WTC11 (cell line): ENCODE data around the gene FANCC. TPM values are rescaled to one million over a fixed set of nuclear protein-coding genes. Genes with fewer than 3 reads are reported as not detected.

Experiments
- ATAC-seq: fragments of 200-7000 bp; cut with Tn5 transposase; 2 replicates; pipeline ENCODE4 v1.10.0; 2021; ENCODE audit warnings: mild to moderate bottlenecking, moderate library complexity
- CTCF ChIA-PET: fragments of 300-600 bp; sonication (Branson Sonifier 250); formaldehyde crosslinking; loops from one replicate; lab custom pipeline; 2021; ENCODE audit warnings: antibody characterized with exemption; lab: Charles Lee
- POLR2A ChIA-PET: fragments of 350-600 bp; sonication (Branson Sonifier 250); formaldehyde crosslinking; loops from one replicate; lab custom pipeline; 2021; ENCODE audit warnings: antibody characterized with exemption; lab: Charles Lee
- DNase-seq: peaks from one replicate; pipeline ENCODE4 v3.0.0; 2021; ENCODE audit warnings: low spot score
- H3K27ac Mint-ChIP-seq: 2 replicates; pipeline ENCODE4 v1.8.0; 2021; ENCODE audit warnings: mixed read lengths
- H3K27me3 Mint-ChIP-seq: 2 replicates; pipeline ENCODE4 v1.8.0; 2021; ENCODE audit warnings: low read depth, mild to moderate bottlenecking, moderate library complexity, mixed read lengths
- H3K36me3 Mint-ChIP-seq: 2 replicates; pipeline ENCODE4 v1.8.0; 2021; ENCODE audit warnings: mixed read lengths
- H3K4me1 Mint-ChIP-seq: 2 replicates; pipeline ENCODE4 v1.8.0; 2022; ENCODE audit warnings: mixed read lengths
- H3K4me3 Mint-ChIP-seq: 2 replicates; pipeline ENCODE4 v1.8.0; 2021; ENCODE audit warnings: mild to moderate bottlenecking, moderate library complexity, mixed read lengths
- H3K9me3 Mint-ChIP-seq: 2 replicates; pipeline ENCODE4 v1.8.0; 2021; ENCODE audit warnings: mixed read lengths
- CREM ChIP-seq: sonication (generic); formaldehyde crosslinking; IDR thresholded peaks from 2 replicates; pipeline ENCODE4 v1.8.1; 2022; ENCODE audit warnings: mild to moderate bottlenecking, missing genetic modification reagents, moderate library complexity
- GTF2I ChIP-seq: fragments of 250-450 bp; sonication (Bioruptor Pico); conservative IDR thresholded peaks from 2 replicates; pipeline ENCODE4 v1.4.0; 2021; ENCODE audit warnings: mild to moderate bottlenecking
- JAZF1 ChIP-seq: fragments of 250-450 bp; sonication (Bioruptor Pico); IDR thresholded peaks from 2 replicates; pipeline ENCODE4 v1.9.0; 2021; ENCODE audit warnings: moderate library complexity, mild to moderate bottlenecking, inconsistent platforms
- JUN ChIP-seq: sonication (generic); formaldehyde crosslinking; IDR thresholded peaks from 2 replicates; pipeline ENCODE4 v1.8.0; 2023; ENCODE audit warnings: mild to moderate bottlenecking, missing genetic modification reagents
- KAT7 ChIP-seq: sonication (generic); formaldehyde crosslinking; IDR thresholded peaks from 2 replicates; pipeline ENCODE4 v1.8.1; 2023; ENCODE audit warnings: missing genetic modification reagents, mild to moderate bottlenecking, borderline replicate concordance
- MXD4 ChIP-seq: fragments of 250-450 bp; sonication (Bioruptor Pico); IDR thresholded peaks from 2 replicates; pipeline ENCODE4 v1.8.0; 2021; ENCODE audit warnings: mild to moderate bottlenecking, moderate library complexity, borderline replicate concordance
- PRRX2 ChIP-seq: fragments of 250-450 bp; sonication (Bioruptor Pico); IDR thresholded peaks from 2 replicates; pipeline ENCODE4 v1.8.0; 2021; ENCODE audit warnings: mild to moderate bottlenecking
- SMAD3 ChIP-seq: sonication (generic); formaldehyde crosslinking; IDR thresholded peaks from 2 replicates; pipeline ENCODE4 v1.8.0; 2022; ENCODE audit warnings: missing genetic modification reagents, mild to moderate bottlenecking, borderline replicate concordance
- TCF7 ChIP-seq: sonication (generic); formaldehyde crosslinking; IDR thresholded peaks from 2 replicates; pipeline ENCODE4 v1.8.0; 2022; ENCODE audit warnings: mild to moderate bottlenecking, low read depth, missing genetic modification reagents, moderate library complexity
- TEAD4 ChIP-seq: sonication (generic); formaldehyde crosslinking; IDR thresholded peaks from 2 replicates; pipeline ENCODE4 v1.8.0; 2022; ENCODE audit warnings: mild to moderate bottlenecking, missing genetic modification reagents
- ZNF121 ChIP-seq: sonication (generic); formaldehyde crosslinking; IDR thresholded peaks from 2 replicates; pipeline ENCODE4 v1.8.0; 2023; ENCODE audit warnings: missing genetic modification reagents
- ZNF263 ChIP-seq: sonication (generic); formaldehyde crosslinking; IDR thresholded peaks from 2 replicates; pipeline ENCODE4 v1.8.1; 2022; ENCODE audit warnings: low read depth, mild to moderate bottlenecking, moderate library complexity, missing genetic modification reagents
- ZNF396 ChIP-seq: fragments of 250-450 bp; sonication (Bioruptor Pico); IDR thresholded peaks from 2 replicates; pipeline ENCODE4 v1.8.0; 2021; ENCODE audit warnings: mild to moderate bottlenecking, moderate library complexity, borderline replicate concordance
- ZNF416 ChIP-seq: fragments of 250-450 bp; sonication (Bioruptor Pico); IDR thresholded peaks from 2 replicates; pipeline ENCODE4 v1.9.0; 2021; ENCODE audit warnings: mild to moderate bottlenecking, inconsistent platforms
- ZNF671 ChIP-seq: fragments of 250-450 bp; sonication (Bioruptor Pico); IDR thresholded peaks from 2 replicates; pipeline ENCODE4 v1.8.0; 2021; ENCODE audit warnings: mild to moderate bottlenecking
- total RNA-seq: library from RNA; stranded (reverse); gene quantifications from 3 replicates; pipeline ENCODE4 v1.2.3, GENCODE V29; 2021
- TF ChIP-seq, protein P1 (sequence below): sonication (generic); formaldehyde crosslinking; IDR thresholded peaks from 2 replicates; pipeline ENCODE4 v1.8.1; 2023; ENCODE audit warnings: mild to moderate bottlenecking, moderate library complexity, missing genetic modification reagents
- TF ChIP-seq, protein P2 (sequence below): sonication (generic); formaldehyde crosslinking; IDR thresholded peaks from 2 replicates; pipeline ENCODE4 v1.8.0; 2023; ENCODE audit warnings: missing genetic modification reagents, mild to moderate bottlenecking, borderline replicate concordance
- TF ChIP-seq, protein P3 (sequence below): fragments of 250-450 bp; sonication (Bioruptor Pico); IDR thresholded peaks from 2 replicates; pipeline ENCODE4 v1.9.0; 2021; ENCODE audit warnings: mild to moderate bottlenecking
- TF ChIP-seq, protein P4 (sequence below): fragments of 250-450 bp; sonication (Bioruptor Pico); IDR thresholded peaks from 2 replicates; pipeline ENCODE4 v1.9.0; 2021; ENCODE audit warnings: mild to moderate bottlenecking
- TF ChIP-seq, protein P5 (sequence below): sonication (generic); formaldehyde crosslinking; IDR thresholded peaks from 2 replicates; pipeline ENCODE4 v1.8.1; 2023; ENCODE audit warnings: mild to moderate bottlenecking, missing genetic modification reagents, moderate library complexity
- TF ChIP-seq, protein P6 (sequence below): sonication (generic); formaldehyde crosslinking; IDR thresholded peaks from 2 replicates; pipeline ENCODE4 v1.8.1; 2023; ENCODE audit warnings: mild to moderate bottlenecking, missing genetic modification reagents, borderline replicate concordance

The FANCC gene
- total RNA-seq, 1 experiment from 2014 or later = 10.9 TPM

DNA sequence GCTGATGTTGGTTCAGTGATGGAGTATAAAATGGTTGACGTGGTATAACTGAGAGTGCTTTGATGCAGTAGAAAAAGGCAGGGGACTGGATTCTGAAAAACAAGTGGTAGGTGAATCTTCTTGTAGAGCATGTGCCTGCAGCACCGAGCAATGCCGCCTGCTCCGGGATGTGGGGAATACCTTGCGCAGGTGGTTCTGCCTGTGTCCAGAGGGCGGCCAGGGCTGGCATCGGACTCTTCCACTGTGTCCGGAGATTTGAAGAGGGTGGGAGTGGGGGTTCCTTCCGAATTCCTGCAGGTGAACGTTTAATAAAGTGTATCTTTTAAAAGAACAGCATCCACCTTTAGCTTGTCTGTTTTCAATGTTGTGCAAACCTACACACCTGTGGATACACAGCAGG, 238.0 kb downstream of the FANCC start (continued):
- TF ChIP-seq, protein P1, sequence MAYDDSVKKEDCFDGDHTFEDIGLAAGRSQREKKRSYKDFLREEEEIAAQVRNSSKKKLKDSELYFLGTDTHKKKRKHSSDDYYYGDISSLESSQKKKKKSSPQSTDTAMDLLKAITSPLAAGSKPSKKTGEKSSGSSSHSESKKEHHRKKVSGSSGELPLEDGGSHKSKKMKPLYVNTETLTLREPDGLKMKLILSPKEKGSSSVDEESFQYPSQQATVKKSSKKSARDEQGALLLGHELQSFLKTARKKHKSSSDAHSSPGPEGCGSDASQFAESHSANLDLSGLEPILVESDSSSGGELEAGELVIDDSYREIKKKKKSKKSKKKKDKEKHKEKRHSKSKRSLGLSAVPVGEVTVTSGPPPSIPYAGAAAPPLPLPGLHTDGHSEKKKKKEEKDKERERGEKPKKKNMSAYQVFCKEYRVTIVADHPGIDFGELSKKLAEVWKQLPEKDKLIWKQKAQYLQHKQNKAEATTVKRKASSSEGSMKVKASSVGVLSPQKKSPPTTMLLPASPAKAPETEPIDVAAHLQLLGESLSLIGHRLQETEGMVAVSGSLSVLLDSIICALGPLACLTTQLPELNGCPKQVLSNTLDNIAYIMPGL (CRISPR knock-in tag) = no peak
- TF ChIP-seq ZNF263 (no peak), TCF7 (CRISPR knock-in tag) (no peak), PRRX2 (CRISPR knock-in tag) (no peak), ZNF396 (CRISPR knock-in tag) (no peak), SMAD3 (no peak), JUN (CRISPR knock-in tag) (no peak), ZNF671 (CRISPR knock-in tag) (no peak), GTF2I (CRISPR knock-in tag) (no peak), ZNF416 (CRISPR knock-in tag) (no peak), KAT7 (CRISPR knock-in tag) (no peak)

DNA sequence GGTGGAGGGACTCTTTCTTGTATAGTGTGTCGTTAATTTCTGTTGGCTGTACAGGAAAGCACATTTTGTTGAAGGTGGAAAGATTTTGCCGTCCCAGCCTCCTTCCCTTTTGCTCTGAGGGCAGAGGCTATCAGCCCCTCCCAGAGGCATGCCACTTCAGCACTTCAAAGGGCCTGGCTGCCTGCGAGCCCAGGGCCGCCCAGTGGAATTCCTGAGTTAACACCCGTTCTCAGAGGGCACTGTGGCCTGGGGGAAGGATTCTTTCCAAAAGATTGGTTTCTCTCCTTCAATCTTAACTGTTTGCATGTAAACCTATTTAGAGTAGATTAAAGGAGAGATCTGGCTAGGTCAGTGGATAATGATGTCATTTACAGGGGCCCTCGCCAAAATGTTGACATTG, 238.6 kb downstream of the FANCC start:
- H3K27me3 Mint-ChIP-seq = no peaks in the 10 kb centered on the region
- ChIA-PET POLR2A (no interaction called here), CTCF (interaction anchor here (0.8 kb wide), 2 partner anchors 48 to 89 kb away, joined by 4 read pairs; no protein-coding TSS in a partner anchor)
- no peak for TF ChIP-seq JAZF1 (CRISPR knock-in tag)
- TF ChIP-seq, protein P2, sequence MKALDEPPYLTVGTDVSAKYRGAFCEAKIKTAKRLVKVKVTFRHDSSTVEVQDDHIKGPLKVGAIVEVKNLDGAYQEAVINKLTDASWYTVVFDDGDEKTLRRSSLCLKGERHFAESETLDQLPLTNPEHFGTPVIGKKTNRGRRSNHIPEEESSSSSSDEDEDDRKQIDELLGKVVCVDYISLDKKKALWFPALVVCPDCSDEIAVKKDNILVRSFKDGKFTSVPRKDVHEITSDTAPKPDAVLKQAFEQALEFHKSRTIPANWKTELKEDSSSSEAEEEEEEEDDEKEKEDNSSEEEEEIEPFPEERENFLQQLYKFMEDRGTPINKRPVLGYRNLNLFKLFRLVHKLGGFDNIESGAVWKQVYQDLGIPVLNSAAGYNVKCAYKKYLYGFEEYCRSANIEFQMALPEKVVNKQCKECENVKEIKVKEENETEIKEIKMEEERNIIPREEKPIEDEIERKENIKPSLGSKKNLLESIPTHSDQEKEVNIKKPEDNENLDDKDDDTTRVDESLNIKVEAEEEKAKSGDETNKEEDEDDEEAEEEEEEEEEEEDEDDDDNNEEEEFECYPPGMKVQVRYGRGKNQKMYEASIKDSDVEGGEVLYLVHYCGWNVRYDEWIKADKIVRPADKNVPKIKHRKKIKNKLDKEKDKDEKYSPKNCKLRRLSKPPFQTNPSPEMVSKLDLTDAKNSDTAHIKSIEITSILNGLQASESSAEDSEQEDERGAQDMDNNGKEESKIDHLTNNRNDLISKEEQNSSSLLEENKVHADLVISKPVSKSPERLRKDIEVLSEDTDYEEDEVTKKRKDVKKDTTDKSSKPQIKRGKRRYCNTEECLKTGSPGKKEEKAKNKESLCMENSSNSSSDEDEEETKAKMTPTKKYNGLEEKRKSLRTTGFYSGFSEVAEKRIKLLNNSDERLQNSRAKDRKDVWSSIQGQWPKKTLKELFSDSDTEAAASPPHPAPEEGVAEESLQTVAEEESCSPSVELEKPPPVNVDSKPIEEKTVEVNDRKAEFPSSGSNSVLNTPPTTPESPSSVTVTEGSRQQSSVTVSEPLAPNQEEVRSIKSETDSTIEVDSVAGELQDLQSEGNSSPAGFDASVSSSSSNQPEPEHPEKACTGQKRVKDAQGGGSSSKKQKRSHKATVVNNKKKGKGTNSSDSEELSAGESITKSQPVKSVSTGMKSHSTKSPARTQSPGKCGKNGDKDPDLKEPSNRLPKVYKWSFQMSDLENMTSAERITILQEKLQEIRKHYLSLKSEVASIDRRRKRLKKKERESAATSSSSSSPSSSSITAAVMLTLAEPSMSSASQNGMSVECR (CRISPR knock-in tag) = no peak
- TF ChIP-seq KAT7 (CRISPR knock-in tag) = no peak
- 0 out of 2 replicates have a peak overlapping the region, but pooled peaks have one; percentile 46 for H3K27ac Mint-ChIP-seq
- no peaks in the 10 kb centered on the region; the same call in 1 of the 2 replicates for H3K36me3 Mint-ChIP-seq
- DNase-seq = peak; percentile 44
- peaks cover 27% of the 10 kb centered on the region for H3K4me1 Mint-ChIP-seq
- no peak overlapping the region for H3K4me3 Mint-ChIP-seq
- H3K9me3 Mint-ChIP-seq = no peaks in the 10 kb centered on the region
- ATAC-seq = peak; percentile 87

DNA sequence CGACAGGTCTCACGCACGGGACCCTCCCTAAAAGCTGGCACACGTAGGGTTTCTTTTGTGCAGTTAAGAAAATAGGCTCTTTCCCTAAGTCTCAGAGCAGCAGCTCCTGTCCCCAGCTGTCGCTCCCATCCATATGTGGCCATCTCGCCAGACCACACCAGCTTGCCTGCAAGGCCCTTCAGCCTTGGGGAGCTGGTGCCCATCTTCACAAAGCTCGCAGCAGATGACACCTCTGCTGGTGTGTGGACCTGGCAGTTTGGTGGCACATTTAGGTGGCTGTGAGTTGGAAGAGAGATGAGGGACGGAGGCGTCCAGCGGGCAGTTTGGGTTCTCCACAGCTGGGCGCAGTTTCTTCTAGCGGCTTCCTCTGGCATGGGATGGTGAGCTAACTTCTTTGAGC, 239.0 kb downstream of the FANCC start:
- CTCF ChIA-PET = interaction anchor here (0.8 kb wide), 2 partner anchors 49 to 90 kb away, joined by 4 read pairs; no protein-coding TSS in a partner anchor
- Mint-ChIP-seq H3K27me3 (no peaks in the 10 kb centered on the region), H3K9me3 (no peaks in the 10 kb centered on the region), H3K4me1 (peaks cover 27% of the 10 kb centered on the region), H3K4me3 (no peak overlapping the region), H3K27ac (0 out of 2 replicates have a peak overlapping the region, but pooled peaks have one; percentile 46), H3K36me3 (no peaks in the 10 kb centered on the region; the same call in 1 of the 2 replicates)
- POLR2A ChIA-PET = no interaction called here
- DNase-seq (no peak), ATAC-seq (no peak)
- TF ChIP-seq, protein P3, sequence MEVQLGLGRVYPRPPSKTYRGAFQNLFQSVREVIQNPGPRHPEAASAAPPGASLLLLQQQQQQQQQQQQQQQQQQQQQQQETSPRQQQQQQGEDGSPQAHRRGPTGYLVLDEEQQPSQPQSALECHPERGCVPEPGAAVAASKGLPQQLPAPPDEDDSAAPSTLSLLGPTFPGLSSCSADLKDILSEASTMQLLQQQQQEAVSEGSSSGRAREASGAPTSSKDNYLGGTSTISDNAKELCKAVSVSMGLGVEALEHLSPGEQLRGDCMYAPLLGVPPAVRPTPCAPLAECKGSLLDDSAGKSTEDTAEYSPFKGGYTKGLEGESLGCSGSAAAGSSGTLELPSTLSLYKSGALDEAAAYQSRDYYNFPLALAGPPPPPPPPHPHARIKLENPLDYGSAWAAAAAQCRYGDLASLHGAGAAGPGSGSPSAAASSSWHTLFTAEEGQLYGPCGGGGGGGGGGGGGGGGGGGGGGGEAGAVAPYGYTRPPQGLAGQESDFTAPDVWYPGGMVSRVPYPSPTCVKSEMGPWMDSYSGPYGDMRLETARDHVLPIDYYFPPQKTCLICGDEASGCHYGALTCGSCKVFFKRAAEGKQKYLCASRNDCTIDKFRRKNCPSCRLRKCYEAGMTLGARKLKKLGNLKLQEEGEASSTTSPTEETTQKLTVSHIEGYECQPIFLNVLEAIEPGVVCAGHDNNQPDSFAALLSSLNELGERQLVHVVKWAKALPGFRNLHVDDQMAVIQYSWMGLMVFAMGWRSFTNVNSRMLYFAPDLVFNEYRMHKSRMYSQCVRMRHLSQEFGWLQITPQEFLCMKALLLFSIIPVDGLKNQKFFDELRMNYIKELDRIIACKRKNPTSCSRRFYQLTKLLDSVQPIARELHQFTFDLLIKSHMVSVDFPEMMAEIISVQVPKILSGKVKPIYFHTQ (CRISPR knock-in tag) = no peak
- TF ChIP-seq, protein P4, sequence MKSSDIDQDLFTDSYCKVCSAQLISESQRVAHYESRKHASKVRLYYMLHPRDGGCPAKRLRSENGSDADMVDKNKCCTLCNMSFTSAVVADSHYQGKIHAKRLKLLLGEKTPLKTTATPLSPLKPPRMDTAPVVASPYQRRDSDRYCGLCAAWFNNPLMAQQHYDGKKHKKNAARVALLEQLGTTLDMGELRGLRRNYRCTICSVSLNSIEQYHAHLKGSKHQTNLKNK (CRISPR knock-in tag) = no peak
- no peak for TF ChIP-seq CREM (CRISPR knock-in tag)
- TF ChIP-seq, protein P5, sequence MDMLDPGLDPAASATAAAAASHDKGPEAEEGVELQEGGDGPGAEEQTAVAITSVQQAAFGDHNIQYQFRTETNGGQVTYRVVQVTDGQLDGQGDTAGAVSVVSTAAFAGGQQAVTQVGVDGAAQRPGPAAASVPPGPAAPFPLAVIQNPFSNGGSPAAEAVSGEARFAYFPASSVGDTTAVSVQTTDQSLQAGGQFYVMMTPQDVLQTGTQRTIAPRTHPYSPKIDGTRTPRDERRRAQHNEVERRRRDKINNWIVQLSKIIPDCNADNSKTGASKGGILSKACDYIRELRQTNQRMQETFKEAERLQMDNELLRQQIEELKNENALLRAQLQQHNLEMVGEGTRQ (CRISPR knock-in tag) = no peak
- no peak for TF ChIP-seq TEAD4 (CRISPR knock-in tag)
- TF ChIP-seq, protein P6, sequence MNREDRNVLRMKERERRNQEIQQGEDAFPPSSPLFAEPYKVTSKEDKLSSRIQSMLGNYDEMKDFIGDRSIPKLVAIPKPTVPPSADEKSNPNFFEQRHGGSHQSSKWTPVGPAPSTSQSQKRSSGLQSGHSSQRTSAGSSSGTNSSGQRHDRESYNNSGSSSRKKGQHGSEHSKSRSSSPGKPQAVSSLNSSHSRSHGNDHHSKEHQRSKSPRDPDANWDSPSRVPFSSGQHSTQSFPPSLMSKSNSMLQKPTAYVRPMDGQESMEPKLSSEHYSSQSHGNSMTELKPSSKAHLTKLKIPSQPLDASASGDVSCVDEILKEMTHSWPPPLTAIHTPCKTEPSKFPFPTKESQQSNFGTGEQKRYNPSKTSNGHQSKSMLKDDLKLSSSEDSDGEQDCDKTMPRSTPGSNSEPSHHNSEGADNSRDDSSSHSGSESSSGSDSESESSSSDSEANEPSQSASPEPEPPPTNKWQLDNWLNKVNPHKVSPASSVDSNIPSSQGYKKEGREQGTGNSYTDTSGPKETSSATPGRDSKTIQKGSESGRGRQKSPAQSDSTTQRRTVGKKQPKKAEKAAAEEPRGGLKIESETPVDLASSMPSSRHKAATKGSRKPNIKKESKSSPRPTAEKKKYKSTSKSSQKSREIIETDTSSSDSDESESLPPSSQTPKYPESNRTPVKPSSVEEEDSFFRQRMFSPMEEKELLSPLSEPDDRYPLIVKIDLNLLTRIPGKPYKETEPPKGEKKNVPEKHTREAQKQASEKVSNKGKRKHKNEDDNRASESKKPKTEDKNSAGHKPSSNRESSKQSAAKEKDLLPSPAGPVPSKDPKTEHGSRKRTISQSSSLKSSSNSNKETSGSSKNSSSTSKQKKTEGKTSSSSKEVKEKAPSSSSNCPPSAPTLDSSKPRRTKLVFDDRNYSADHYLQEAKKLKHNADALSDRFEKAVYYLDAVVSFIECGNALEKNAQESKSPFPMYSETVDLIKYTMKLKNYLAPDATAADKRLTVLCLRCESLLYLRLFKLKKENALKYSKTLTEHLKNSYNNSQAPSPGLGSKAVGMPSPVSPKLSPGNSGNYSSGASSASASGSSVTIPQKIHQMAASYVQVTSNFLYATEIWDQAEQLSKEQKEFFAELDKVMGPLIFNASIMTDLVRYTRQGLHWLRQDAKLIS (CRISPR knock-in tag) = no peak
- no peak for TF ChIP-seq MXD4
- no peak for TF ChIP-seq ZNF121 (CRISPR knock-in tag)
